Esophagus squamous epithelium (tissue), 5 donors: ENCODE results near the gene CEP57L1. TPM values are rescaled to one million over a fixed set of nuclear protein-coding genes. Genes with fewer than 3 reads are reported as not detected.

Experiments
- DNase-seq: peaks from one replicate; lab custom pipeline; 2025; lab: John Stamatoyannopoulos, UW
- H3K27ac ChIP-seq, 4 donors: fragments of 200-600 bp; sonication (generic); one replicate each; pipeline ENCODE4 v1.5.1; 2016 to 2019; ENCODE audit warnings: mild to moderate bottlenecking in 1 of 4
- H3K27me3 ChIP-seq, 4 donors: fragments of 200-600 bp; sonication (generic); 1 replicate in 3 of 4; 2 replicates in 1 of 4; pipeline versions ENCODE4 v1.5.1 to v1.6.0; 2017 to 2021; ENCODE audit warnings: antibody characterized with exemption in 1 of 4
- H3K36me3 ChIP-seq, 3 donors: fragments of 200-600 bp; sonication (generic); one replicate each; pipeline ENCODE4 v1.5.1; 2016 to 2019
- H3K4me1 ChIP-seq, 3 donors: fragments of 200-600 bp; sonication (generic); one replicate each; pipeline ENCODE4 v1.5.1; 2017 to 2019
- H3K4me3 ChIP-seq, 4 donors: fragments of 200-600 bp; sonication (generic); 1 replicate in 3 of 4; 2 replicates in 1 of 4; pipeline ENCODE4 v1.5.1; 2016 to 2019; ENCODE audit warnings: mild to moderate bottlenecking in 2 of 4, moderate library complexity in 1 of 4
- H3K9me3 ChIP-seq, 3 donors: fragments of 200-600 bp; sonication (generic); one replicate each; pipeline ENCODE4 v1.5.1; 2016 to 2019
- CTCF ChIP-seq, 6 experiments: fragments of 450-650 bp in 4 of 6; fragments of 200-600 bp in 2 of 6; sonication (generic) in 2 of 6; IDR thresholded peaks; one replicate each; pipeline ENCODE4 v1.5.1; 2016 to 2019; ENCODE audit warnings: antibody characterized with exemption in 6 of 6, mild to moderate bottlenecking in 4 of 6, moderate library complexity in 4 of 6
- POLR2A ChIP-seq, 4 donors: fragments of 450-650 bp; IDR thresholded peaks; one replicate each; pipeline ENCODE4 v1.6.1; 2017; ENCODE audit warnings: antibody characterized with exemption in 4 of 4, mild to moderate bottlenecking in 4 of 4, moderate library complexity in 3 of 4
- WGBS, 2 donors: methylation state at CpG; one replicate each; pipeline ENCODE4 v1.1.5; 2018; 5-methylcytosine and 5-hydroxymethylcytosine counted together
- intact Hi-C: fragments of 100-400 bp; cut with DNase I; formaldehyde crosslinking; loops from one replicate; pipeline ENCODE4 v1.15.0; 2022
- total RNA-seq, 4 donors: library from RNA; depleted of rRNA; stranded (reverse); fragments of >200 nt; gene quantifications; one replicate each; pipeline ENCODE4 v1.1.0, GENCODE V29; 2016
- donor health status: DM: yes; HTN: yes; CAD: no.

CEP57L1 gene
- total RNA-seq, 4 donors from 2014 or later = 4.9 to 9.7 (median 7.4) TPM

GRCh38 chr6:109117346-109118035, 22.2 kb downstream of the CEP57L1 start:
- Histone ChIP-seq H3K27ac (no peak overlapping the region), H3K4me1 (peaks cover 0 to 51% (median 13%) of the 10 kb centered on the region in 3 donors), H3K4me3 (no peak overlapping the region), H3K27me3 (no peaks in the 10 kb centered on the region), H3K9me3 (no peaks in the 10 kb centered on the region), H3K36me3 (no peaks in the 10 kb centered on the region)
- no peak for TF ChIP-seq CTCF (IDR thresholded peaks at IDR 0.05)
- no peak for TF ChIP-seq POLR2A (IDR thresholded peaks at IDR 0.05)
- DNase-seq = no peak
- WGBS, 2 donors = 52 to 53% methylated on average over 5 of the region's 5 CpGs
- intact Hi-C loops = no loop called here

GRCh38 chr6:109118337-109118736, 23.0 kb downstream of the CEP57L1 start:
- TF ChIP-seq POLR2A (IDR thresholded peaks at IDR 0.05) (no peak), CTCF (IDR thresholded peaks at IDR 0.05) (no peak)
- WGBS, 2 donors = 53 to 60% methylated on average over 5 of the region's 5 CpGs
- Histone ChIP-seq H3K4me3 (no peak overlapping the region), H3K27ac (no peak overlapping the region), H3K9me3 (no peaks in the 10 kb centered on the region), H3K4me1 (peaks cover 0 to 51% (median 13%) of the 10 kb centered on the region in 3 donors), H3K36me3 (no peaks in the 10 kb centered on the region), H3K27me3 (no peaks in the 10 kb centered on the region)
- intact Hi-C loops = no loop called here
- DNase-seq = no peak

GRCh38 chr6:109118871-109119354, 23.6 kb downstream of the CEP57L1 start:
- no peak for DNase-seq
- no peaks in the 10 kb centered on the region for H3K9me3 ChIP-seq
- intact Hi-C loops = no loop called here

GRCh38 chr6:109121411-109121810, 26.1 kb downstream of the CEP57L1 start:
- no peak overlapping the region for H3K27ac ChIP-seq
- H3K9me3 ChIP-seq = no peaks in the 10 kb centered on the region
- no peak for DNase-seq
- H3K27me3 ChIP-seq = no peaks in the 10 kb centered on the region
- H3K4me1 ChIP-seq = peaks cover 0 to 51% (median 13%) of the 10 kb centered on the region in 3 donors
- no peaks in the 10 kb centered on the region for H3K36me3 ChIP-seq
- intact Hi-C loops = no loop called here
- TF ChIP-seq POLR2A (IDR thresholded peaks at IDR 0.05) (no peak), CTCF (IDR thresholded peaks at IDR 0.05) (no peak)
- no peak overlapping the region for H3K4me3 ChIP-seq

More at GRCh38 chr6:109118871-109119354, 23.6 kb downstream of the CEP57L1 start:
- Histone ChIP-seq H3K4me1 (peaks cover 0 to 51% (median 13%) of the 10 kb centered on the region in 3 donors), H3K36me3 (no peaks in the 10 kb centered on the region), H3K27me3 (no peaks in the 10 kb centered on the region), H3K4me3 (no peak overlapping the region), H3K27ac (no peak overlapping the region)
- TF ChIP-seq POLR2A (IDR thresholded peaks at IDR 0.05) (no peak), CTCF (IDR thresholded peaks at IDR 0.05) (no peak)
- 60 to 84% methylated on average over 3 of the region's 3 CpGs for WGBS, 2 donors

GRCh38 chr6:109124219-109124618, 28.9 kb downstream of the CEP57L1 start:
- WGBS, 2 donors = 95 to 100% methylated on average over 2 of the region's 2 CpGs
- peaks cover 0 to 26% (median 0%) of the 10 kb centered on the region in 3 donors for H3K4me1 ChIP-seq
- H3K4me3 ChIP-seq = no peak overlapping the region
- no peak overlapping the region for H3K27ac ChIP-seq
- no peaks in the 10 kb centered on the region for H3K36me3 ChIP-seq
- no peak for TF ChIP-seq CTCF (IDR thresholded peaks at IDR 0.05)
- no peak for TF ChIP-seq POLR2A (IDR thresholded peaks at IDR 0.05)
- no peak for DNase-seq
- H3K9me3 ChIP-seq = no peaks in the 10 kb centered on the region
- H3K27me3 ChIP-seq = no peaks in the 10 kb centered on the region
- intact Hi-C loops = no loop called here
